Esophagus squamous epithelium (tissue), 4 donors: ENCODE data around the gene MYLK2.

Experiments used
- POLR2A ChIP-seq, 4 donors: fragments of 450-650 bp; IDR thresholded peaks; one replicate each; pipeline ENCODE4 v1.6.1; 2017; ENCODE audit warnings: antibody characterized with exemption in 4 of 4, mild to moderate bottlenecking in 4 of 4, moderate library complexity in 3 of 4
- TF ChIP-seq, protein P1 (sequence below), 6 experiments: fragments of 450-650 bp in 4 of 6; fragments of 200-600 bp in 2 of 6; sonication (generic) in 2 of 6; IDR thresholded peaks; one replicate each; pipeline ENCODE4 v1.5.1; 2016 to 2019; ENCODE audit warnings: antibody characterized with exemption in 6 of 6, mild to moderate bottlenecking in 4 of 6, moderate library complexity in 4 of 6

DNA sequence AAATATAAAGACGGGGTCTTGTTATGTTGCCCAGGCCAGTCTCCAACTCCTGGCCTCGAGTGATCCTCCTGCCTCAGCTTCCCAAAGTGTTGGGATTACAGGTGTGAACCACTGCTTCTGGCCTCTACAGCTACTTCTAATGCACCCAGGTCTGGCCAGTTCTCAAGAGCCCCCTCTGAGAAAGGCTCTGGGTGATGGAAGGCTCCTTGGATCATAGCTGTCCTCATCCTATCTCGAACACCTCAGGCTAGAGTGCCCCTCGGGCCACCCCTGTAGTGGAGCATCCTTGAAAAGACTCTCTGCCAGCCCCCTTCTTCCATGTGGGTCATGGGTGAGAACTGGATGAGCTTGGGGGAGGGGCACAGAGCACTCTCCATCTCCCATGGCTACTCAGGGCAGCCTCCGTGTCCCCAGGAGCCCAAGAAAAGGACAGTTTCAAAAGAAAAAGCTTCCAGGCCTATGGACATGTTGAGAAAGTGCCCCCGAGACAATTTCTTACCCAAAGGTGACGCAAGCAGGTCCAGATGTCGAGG is 714 bp upstream of the MYLK2 start:
- TF ChIP-seq, protein P1, sequence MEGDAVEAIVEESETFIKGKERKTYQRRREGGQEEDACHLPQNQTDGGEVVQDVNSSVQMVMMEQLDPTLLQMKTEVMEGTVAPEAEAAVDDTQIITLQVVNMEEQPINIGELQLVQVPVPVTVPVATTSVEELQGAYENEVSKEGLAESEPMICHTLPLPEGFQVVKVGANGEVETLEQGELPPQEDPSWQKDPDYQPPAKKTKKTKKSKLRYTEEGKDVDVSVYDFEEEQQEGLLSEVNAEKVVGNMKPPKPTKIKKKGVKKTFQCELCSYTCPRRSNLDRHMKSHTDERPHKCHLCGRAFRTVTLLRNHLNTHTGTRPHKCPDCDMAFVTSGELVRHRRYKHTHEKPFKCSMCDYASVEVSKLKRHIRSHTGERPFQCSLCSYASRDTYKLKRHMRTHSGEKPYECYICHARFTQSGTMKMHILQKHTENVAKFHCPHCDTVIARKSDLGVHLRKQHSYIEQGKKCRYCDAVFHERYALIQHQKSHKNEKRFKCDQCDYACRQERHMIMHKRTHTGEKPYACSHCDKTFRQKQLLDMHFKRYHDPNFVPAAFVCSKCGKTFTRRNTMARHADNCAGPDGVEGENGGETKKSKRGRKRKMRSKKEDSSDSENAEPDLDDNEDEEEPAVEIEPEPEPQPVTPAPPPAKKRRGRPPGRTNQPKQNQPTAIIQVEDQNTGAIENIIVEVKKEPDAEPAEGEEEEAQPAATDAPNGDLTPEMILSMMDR (IDR thresholded peaks at IDR 0.05) = no peak
- no peak for TF ChIP-seq POLR2A (IDR thresholded peaks at IDR 0.05)
